Stimulated activated CD8-positive, alpha-beta memory T cell treated with anti-CD3 and anti-CD28 coated beads, Interleukin-4, amount 100 ng/mL, for 1 hour (primary cell): ENCODE data around the gene ARL5C.

Source experiments
- DNase-seq, 2 donors: peaks; one replicate each; pipeline ENCODE4 v3.0.0-alpha.2; 2020; ENCODE audit warnings: low read depth in 2 of 2, low spot score in 1 of 2

Gene ARL5C, protein sequence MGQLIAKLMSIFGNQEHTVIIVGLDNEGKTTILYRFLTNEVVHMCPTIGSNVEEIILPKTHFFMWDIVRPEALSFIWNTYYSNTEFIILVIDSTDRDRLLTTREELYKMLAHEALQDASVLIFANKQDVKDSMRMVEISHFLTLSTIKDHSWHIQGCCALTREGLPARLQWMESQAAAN

DNA sequence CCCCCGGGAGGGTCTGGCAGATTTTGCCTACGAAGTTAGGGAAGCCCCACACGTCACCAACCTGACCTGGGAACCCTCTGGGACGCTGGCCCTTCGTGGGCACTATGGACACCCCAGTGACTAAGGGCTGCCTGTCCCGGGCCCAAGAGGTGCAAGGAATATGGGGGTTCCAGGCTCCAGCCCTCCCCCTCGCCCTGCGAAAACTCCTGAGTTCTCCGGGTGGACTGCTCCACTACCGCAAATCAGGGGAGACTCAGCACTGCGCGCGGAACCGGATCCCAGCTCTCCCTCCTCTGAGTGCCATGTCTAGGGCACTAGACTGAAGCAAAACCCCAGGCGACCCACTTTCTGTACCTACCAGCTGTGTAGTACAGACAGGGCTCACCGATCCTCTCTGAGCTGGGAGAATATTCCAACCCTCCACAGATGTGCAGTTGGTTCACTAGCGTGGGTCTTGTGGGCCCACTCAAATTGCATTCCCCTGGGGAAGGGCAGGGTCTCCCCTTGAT is at the start of gene ARL5C:
Gene ARL5C (minus strand): TSS at position 321 of the 509 bp plus-strand sequence. CDS start 401 bp downstream, outside the sequence.
- no peak for DNase-seq

DNA sequence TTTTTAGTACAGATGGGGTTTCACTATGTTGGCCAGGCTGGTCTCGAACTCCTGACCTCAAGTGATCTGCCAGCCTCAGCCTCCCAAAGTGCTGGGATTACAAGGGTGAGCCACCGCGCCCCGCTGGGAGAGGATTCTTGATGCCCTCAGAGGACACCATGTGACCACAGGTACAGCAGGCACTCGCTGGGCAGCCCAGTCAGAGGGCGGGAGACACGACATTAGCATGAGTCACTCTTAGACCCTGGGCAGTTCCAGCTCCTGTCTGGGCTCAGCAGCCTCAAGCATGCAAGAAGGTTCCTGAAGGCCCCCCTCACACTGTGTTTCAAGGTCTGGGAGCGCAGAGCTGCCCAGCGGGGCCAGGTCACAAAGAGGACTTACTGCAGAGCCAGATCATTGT is 47.9 kb upstream of the ARL5C start:
- DNase-seq, result no peak

DNA sequence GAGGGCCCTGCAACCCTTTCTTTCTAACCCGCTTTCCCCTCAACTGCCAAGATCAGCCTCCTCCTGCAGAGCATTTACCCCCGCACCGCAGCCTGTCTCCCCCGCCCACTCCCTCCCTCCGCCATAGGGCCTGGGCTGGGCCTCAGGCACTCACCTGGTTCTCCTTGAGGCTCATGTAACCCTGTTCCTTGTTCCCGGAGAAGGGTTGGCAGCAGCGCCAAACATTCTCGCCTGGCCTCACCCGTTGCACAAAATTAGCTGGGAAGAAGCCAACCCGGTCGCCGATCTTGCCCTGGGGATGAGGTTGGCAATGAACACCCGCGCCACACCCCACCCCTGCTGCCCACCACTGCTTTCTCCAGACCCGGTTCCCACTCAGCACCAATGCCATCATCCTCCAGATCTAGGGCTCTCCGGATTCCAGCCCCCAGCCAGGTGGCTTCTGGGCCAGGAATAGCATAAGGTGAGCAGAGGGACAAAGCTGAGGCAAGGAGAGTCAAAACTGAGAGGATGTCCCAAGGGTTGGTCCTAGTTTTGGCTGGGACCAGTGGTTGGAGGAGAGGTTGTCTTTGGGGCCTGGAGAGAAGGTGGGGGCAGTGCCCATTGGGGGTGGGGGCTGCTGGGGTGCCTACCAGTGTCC is 47.0 kb upstream of the ARL5C start:
- DNase-seq, result no peak

DNA sequence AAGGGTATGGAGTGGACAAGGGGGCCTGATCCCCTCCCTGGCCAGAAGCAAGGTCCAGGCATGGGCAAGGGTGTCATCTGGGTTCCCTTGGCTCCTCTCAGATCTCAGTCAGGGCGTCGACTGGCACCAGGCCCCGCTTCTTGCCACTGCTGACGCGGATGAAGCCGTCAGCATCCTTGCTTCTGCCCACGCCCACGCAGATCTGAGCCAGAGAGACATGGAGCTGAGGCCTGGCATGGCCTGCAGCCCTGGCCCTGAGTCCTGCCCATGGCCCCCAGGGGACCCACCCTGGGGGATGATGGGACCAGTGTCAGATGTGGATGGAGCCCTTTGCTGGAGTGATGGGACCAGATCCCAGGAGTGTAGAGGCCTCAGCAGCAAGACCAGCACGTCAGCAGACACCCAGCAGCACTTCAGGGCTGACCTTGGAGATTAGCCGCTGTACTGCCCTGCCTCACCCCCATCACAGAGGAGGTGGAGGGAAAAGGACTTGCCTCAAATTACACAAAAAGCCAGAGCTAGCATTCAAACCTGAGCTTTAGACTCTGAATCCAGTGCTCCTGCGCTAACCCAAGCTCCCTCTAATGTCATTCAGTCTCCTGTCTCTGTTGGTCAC is 46.3 kb upstream of the ARL5C start:
- DNase-seq, result no peak

DNA sequence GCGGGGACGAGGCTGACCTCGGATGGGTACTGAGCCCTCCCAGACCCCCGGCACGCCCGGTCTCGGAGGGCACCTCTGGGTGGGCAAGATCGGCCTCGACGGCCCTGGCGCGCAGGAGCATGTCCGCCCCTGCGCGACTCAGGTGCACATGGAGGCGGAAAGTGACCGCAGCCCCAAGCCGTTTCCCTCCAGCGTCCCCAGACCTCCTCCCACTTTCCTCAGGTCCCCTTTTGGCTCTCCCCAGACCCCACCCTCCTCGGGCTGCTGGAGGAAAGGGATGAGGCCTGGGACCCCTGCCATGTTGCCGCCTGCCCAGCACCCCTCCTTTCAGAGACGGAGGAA is 44.1 kb upstream of the ARL5C start:
- DNase-seq, result no peak

DNA sequence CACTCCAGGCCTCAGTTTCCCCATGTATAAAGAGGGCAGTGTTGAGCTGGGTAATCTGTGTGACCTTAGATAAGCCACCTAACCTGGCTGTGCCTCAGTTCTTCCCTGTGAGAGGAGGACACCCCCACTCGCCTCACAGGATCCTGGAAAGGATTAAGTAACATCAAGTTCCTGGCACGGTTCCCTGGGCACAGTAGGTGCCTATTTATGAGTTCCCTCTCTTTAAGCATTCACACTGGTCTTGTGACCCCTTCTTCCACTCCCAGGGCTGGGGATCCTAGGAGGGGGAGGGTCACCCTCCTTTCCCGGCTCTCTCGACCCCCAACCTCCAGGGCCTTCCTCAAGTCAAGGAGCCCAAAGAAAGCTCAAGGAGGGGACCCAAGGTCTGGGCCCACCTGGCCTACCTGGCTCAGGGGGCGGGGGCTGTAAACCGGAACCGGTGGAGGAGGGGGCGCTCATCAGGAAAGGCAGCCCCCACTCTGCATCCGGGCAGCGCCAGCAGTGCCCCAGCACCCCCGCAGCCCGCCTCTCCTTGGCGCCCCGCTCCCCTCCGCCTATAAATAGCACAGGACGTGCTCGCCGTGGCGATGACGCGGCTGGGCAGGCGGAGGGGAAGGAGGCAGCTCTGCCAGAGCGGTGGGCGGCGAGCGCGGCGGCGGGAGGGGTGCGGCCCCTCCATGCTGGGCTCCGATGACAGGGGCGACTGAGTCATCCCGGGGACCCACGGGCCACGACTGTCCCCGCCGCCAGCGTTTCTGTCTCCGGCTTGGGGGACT is 43.5 kb upstream of the ARL5C start:
- peak; percentile 36 to 52 for DNase-seq

DNA sequence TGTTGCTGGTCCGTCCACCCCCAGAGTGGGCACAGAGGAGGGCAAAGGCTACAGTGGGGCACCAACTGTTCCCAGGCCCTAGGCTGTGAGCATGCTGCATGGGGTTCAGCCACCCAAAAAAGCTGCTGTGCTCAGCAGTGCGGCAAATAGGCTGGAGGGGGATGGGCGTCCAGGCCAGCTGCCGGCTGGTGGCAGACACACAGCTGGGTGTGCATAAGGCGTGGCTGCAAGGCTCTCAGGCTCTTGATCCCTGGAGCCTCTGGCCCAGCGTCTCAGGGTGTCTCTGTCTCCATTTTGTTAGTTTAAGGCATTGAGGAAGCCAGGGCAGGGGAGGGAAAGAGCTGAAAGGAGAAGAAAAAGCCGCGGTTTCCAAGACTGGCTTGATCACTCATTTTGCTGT is 42.9 kb upstream of the ARL5C start:
- DNase-seq, result no peak

DNA sequence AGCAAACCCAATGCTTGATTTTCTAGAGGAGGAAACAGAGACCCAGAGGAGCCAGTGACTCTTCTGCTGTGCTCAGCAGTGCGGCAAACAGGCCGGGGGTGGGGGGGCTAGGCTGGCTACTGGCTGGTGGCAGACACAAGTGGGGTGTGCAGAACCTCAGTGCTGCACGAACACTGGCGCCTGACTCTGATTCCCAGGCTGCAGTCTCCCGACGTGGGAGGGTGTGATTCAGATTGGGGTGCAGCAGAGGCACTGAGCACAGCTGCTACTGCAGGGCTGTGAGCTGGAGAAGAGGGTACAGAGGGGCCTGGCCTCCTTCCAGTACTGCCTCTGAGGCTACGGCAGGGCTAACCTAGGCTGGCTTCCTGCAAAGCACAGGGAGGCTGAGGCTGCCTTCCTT is 42.2 kb upstream of the ARL5C start:
- no peak for DNase-seq

DNA sequence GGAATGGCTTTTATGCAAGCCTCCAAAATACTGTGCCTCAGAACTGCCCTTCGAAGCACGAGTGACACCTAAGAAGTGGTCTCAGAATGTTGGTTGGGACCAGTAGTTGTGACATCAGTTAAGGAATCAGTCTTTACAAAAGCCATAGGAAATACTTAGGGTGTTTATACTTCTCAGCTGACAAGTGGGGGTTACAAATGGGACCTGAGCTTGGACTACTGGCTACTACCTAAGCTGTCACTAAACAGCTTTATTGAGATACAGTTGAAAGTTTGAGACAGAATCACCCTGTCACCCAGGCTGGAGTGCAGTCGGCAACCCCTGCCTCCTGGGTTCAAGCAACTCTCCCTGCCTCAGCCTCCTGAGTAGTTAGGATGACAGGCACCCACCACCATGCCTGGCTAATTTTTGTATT is 39.2 kb upstream of the ARL5C start:
- DNase-seq, result no peak

DNA sequence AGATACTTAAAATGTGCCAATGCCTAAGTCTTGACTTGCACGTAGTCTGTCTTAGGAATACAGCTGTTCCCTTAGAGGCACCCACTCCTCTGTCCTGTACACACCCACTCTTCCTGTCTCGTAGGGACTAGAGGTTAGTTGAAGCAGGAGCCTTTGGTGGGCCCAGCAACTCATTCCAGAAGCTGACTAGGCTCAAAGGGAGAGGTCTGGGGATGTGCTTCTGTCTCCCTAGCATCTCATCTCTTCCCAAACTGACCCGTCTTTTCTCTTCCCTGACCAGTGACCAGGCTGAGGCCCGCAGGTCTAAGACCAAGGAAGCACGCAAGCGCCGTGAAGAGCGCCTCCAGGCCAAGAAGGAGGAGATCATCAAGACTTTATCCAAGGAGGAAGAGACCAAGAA is 38.3 kb upstream of the ARL5C start:
- DNase-seq, result no peak

DNA sequence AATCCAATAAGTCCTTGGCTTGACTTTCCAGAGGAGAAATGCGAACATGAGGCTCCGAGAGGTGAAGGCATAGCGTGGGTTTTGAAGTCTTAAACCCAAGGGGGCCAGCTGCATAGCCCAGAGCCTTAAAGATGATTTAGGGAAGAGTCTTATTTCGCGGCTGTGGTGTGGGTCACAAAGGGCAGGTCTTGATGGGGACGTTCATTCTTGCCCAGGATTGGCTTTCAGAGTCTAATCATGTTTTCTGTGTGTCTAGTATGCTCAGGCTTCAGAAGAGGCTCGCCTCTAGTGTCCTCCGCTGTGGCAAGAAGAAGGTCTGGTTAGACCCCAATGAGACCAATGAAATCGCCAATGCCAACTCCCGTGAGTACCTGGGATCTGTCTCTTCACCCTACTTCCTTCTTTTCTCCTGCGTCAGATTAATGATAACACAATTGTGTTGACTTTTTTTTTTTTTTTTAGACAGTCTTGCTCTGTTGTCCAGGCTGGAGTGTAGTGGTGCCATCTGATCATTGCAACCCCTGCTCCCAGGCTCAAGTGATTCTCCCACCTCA is 35.1 kb upstream of the ARL5C start:
- no peak for DNase-seq

DNA sequence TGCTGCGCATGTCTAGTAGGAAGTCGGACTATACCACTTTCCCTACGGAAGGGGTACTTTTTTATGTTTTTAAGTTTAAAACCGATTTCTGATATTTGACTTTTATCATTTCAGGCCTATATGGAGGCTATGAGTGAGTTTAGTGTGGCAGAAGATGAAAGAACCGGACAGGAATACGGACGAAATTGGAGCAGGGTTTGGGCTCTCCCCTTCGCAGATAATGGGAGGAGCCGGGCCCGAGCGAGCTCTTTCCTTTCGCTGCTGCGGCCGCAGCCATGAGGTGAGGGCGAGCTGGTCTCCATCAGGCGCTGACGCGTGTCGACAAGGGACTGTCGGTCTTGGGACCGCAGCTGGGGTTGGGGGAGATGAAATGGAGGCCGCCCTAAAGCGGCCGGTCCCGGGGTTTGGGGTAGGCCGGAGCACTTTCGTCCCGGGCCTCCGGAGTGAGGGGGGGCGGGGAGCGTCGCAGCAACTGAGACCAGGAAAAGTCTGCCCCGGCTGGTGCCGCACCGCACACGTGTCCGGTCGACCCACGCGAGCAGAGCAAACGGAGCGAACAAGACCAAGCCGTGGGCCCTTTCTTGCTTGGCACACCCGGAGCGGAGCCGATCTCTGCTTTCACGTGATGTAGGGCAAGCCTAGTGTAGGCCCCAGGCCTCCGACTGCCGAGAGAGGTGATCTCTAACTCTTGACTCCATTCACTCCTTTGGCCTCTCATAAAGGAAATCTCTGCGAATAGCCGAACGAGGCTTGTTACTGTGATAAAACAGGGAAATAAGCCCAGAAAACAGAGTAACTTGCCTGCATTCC is 34.3 kb upstream of the ARL5C start, which contains the start of gene RPL19:
Gene RPL19 (plus strand): TSS at position 214 of the 810 bp plus-strand sequence. CDS start 62 bp downstream, at position 276.
- DNase-seq, result peak; percentile 60 to 63

DNA sequence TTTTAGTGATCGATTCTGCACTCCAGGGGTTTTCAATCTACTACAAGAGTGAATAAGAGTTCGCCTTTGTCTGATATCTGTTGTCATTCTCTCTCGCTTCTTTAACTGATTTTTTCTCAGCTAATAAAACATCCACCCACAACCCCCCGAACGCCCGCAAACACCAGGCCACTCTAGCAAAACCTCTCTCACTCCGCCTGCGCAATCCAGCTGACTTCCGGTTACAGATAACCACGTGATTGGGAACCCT is 33.8 kb upstream of the ARL5C start:
- DNase-seq, result peak; percentile 67 to 80

DNA sequence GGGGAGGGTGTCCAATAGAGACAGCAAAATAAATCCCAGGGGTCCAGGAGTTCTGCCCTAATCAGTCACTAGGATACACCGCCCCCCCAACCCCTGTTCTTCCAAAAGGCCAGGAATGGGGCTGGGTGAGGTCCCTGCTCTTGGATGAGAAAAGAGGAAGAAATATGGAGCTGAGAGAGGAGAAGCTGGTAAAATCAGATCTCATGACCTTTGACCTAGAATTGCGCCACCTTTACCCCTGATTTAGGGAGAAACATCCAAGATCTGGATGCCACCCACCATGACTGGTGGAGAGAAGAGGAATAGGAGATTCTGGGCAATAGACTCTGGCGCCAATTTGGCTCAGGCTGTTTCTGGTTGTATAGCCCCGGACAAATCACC is 32.2 kb upstream of the ARL5C start:
- DNase-seq, result no peak

DNA sequence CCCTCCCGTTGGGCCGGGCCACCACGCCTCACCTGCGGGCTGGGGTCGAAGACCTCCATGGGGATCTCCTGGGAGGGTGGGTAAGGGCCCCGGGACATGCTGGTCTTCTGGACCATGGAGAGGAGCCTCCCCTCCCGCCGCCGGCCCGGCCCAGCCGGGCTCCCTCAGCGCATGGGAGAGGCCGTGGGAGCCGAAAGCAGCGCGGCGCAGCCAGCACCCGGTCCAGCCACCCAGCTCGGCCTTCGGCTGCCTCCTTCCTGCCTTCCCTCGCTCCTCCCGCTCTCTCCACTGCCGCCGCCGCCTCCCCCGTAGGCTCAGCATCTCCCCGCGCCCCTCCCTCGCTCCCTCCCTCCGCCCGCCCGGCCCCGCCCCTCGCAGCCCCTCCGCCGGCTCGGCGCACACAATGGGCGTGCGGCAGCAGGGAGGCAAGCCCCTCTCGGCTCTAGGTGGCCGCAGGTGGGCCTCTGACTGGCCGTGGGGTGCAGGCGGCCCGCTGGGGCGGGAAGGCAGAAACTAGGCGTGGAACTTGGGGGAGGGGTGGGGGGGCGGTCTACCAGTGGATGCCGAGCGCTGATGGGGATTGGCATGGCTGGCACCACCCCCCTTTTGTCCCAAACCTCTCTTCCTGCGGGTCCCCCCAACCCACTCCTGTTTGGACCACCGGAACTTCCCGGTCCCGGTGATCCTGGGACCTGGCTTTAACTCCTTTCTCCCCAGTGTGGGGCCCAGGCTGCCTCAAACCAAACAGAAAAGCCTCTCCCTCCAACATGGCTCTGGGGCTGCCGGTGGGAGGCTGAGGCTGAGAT is 31.6 kb upstream of the ARL5C start, which contains the start of gene CACNB1:
Gene CACNB1 (minus strand): TSS at position 290 of the 806 bp plus-strand sequence. CDS start 174 bp downstream, at position 116.
- peak; percentile 28 to 37 for DNase-seq

DNA sequence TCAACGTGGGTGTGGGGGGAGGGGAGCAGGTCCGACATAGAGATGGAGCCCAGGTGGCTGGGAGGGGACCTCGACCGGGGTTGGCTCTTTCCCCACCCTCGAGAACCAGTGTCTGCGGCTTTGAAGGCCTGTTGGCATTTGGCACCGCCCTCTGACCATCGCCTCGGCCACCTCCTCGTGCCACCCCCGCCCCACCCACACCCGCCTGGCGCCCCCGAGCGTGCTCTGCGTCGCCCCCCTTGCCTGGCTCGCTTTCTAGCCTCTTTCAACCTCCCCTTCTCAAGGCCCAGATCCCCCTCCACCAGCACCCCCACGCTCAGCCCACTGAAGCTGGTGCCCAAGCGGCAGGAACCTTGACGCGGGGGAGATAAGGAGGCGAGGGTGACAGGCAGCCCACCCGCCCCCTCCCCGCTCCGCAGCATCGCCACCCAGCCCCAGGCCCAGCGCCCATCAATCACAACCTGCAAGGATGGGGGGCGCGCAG is 30.9 kb upstream of the ARL5C start:
- DNase-seq, result no peak

DNA sequence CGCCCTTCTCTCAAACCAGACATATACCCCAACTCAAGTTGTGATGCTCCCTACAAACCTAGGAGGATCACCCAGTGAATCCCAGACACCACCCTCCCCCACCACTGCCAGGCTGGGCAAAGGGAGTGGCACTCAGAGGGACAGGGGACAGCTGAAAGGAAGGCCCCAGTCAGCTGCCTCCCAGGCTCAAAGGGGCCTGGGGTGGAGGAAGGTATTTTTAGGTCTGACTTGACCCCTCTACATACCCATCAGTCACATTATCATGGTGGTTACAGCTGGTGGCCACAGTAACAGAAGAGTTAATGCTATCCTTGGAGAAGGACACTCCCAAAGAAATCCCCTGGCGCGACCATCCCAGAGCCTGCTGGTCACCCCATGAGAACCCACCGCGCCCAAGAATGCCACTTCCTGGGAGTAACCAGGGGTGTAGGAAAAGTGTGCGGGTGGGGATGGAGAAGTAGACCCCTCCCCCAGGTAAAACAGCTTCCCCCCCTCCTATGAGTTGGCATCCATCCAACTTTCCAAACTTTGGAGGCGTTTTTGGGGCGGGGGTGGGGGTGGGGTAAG is 30.4 kb upstream of the ARL5C start:
- DNase-seq, result no peak

DNA sequence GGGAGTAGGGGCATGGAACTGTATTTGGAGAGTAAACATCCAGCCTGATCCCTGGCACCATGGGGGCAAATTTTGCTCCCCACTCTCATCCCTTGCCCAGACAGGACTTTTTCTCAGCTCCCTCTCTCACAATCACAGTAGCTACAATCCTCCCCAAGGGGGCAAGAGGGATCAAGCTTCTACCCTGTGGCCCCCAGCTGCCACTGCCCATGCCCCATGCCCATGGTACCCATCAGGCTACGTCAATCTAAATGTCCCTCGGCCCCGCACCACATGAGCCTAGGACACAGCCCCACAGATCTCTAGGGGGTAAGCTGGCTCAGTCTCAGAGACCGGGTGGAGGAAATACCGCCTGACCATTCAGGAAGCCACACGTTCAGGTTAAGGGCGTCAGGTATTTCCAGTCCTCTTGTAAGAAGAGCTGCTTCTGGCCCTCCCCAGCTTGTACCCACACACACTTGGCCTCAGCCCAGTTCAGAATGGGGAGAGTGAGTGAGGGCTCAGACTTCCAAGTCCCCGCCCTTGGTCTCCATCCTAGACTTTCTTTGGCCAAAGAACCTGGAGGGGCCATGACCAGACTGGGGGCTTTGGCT is 29.7 kb upstream of the ARL5C start:
- DNase-seq, result no peak

DNA sequence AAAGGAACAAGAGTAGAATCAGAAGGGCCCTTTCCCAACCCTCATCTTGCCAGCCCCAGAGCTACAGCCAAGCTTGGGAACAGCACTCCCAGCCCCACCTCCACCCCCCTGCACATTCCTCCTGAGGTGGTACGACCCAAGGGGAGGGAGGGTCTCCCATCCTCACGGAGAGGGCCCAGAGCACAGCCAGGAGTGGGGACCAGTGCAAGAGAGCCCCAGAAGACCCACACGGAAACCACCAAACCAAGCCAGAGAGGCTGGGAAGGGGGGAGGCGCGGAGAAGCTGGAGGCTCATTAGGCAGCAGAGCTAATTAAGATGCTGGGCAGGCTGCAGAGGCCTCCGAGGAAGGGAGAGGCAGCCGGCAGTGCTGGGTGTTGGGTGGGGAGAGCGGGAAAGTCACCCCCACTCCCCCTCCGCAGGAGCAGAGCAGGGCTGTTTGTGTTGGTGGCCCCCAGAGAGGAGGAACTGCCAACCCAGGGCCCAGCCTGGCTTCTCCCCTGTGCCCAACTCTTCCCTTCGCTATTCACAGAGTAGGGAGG is 29.1 kb upstream of the ARL5C start:
- DNase-seq, result no peak
